HepG2 (cell line): ENCODE results near the gene HBA2. TPM values are rescaled to one million over a fixed set of nuclear protein-coding genes. Genes with fewer than 3 reads are reported as not detected.

ENCODE experiments used
- ATAC-seq: fragments of 200-7000 bp; cut with Tn5 transposase; 3 replicates; pipeline ENCODE4 v1.9.1; 2020; ENCODE audit warnings: mild to moderate bottlenecking, moderate library complexity
- BruUV-seq: library from RNA; stranded (reverse); fragments of 400-500 nt; replicated peaks from 2 replicates; lab custom pipeline; 2021; lab: Mats Ljungman, UMichigan
- CTCF ChIA-PET: fragments of 300-600 bp; formaldehyde crosslinking; extraction: SDS; loops from one replicate; lab custom pipeline; 2021; ENCODE audit warnings: low total read pairs, inconsistent platforms, low intra/inter-chr PET ratio; lab: Yijun Ruan, JAX
- POLR2A ChIA-PET: fragments of 350-600 bp; sonication (Branson Sonifier 250); formaldehyde crosslinking; loops from one replicate; lab custom pipeline; 2020; ENCODE audit warnings: antibody characterized with exemption, inconsistent platforms; lab: Yijun Ruan, JAX
- DNase-seq: peaks from one replicate; pipeline ENCODE4 v3.0.0-alpha.2; 2015; ENCODE audit warnings: low spot score
- FAIRE-seq: peaks from 3 replicates; lab custom pipeline; 2011; peaks lifted over from hg19 to GRCh38; lab: Jason Lieb, UNC
- H2AFZ ChIP-seq: one replicate; pipeline ENCODE4 v1.6.1; 2011; ENCODE audit warnings: low read length, inconsistent platforms
- H3K27ac ChIP-seq: fragments of 300-600 bp; 3 replicates; pipeline ENCODE4 v1.8.0; 2011; ENCODE audit warnings: mixed run types, mild to moderate bottlenecking, mixed read lengths, low read length, inconsistent platforms; ENCODE audit not compliant: insufficient read depth; ENCODE audit errors: extremely low read length
- H3K27me3 ChIP-seq, 2 experiments: fragments of 200-600 bp in 1 of 2; 2 replicates in 1 of 2; 3 replicates in 1 of 2; pipeline versions ENCODE4 v1.6.0 to v1.8.0; 2011; ENCODE audit warnings: low read length in 2 of 2, mild to moderate bottlenecking in 2 of 2, moderate library complexity in 2 of 2, inconsistent platforms in 1 of 2; ENCODE audit not compliant: insufficient read depth in 2 of 2, control insufficient read depth in 1 of 2
- H3K36me3 ChIP-seq, 2 experiments: fragments of 200-600 bp in 1 of 2; replicated peaks in 1 of 2; 2 replicates in 1 of 2; 3 replicates in 1 of 2; pipeline versions ENCODE4 v1.5.1 to v1.8.0; 2011; ENCODE audit warnings: low read length in 2 of 2, inconsistent platforms in 1 of 2; ENCODE audit not compliant: insufficient read depth in 2 of 2, control insufficient read depth in 1 of 2
- H3K4me1 ChIP-seq: 2 replicates; pipeline ENCODE4 v1.5.1; 2012; ENCODE audit warnings: low read length, inconsistent platforms; ENCODE audit not compliant: insufficient read depth
- H3K4me2 ChIP-seq: 2 replicates; pipeline ENCODE4 v1.6.0; 2011; ENCODE audit warnings: low read depth, low read length, inconsistent platforms
- H3K4me3 ChIP-seq, 3 experiments: fragments of 200-600 bp in 1 of 3; sonication (generic), shearing (Covaris generic) in 1 of 3; replicated peaks in 1 of 3; 2 replicates each; pipeline ENCODE4 v1.5.1; 2011 to 2016; ENCODE audit warnings: low read length in 3 of 3, inconsistent platforms in 2 of 3, low read depth in 2 of 3, mild to moderate bottlenecking in 2 of 3, control low read depth in 1 of 3, mixed read lengths in 1 of 3; ENCODE audit not compliant: insufficient read depth in 1 of 3
- H3K79me2 ChIP-seq: one replicate; pipeline ENCODE4 v1.6.1; 2011; ENCODE audit warnings: low read length, inconsistent platforms; ENCODE audit not compliant: insufficient read depth
- H3K9ac ChIP-seq: 2 replicates; pipeline ENCODE4 v1.6.0; 2011; ENCODE audit warnings: mild to moderate bottlenecking, low read depth, low read length, inconsistent platforms; ENCODE audit not compliant: insufficient read depth
- H3K9me3 ChIP-seq: 2 replicates; pipeline ENCODE4 v1.5.1; 2012; ENCODE audit warnings: mild to moderate bottlenecking, low read length
- H4K20me1 ChIP-seq: 2 replicates; pipeline ENCODE4 v1.6.0; 2011; ENCODE audit warnings: inconsistent platforms, mild to moderate bottlenecking, low read length, moderate library complexity; ENCODE audit not compliant: insufficient read depth
- HDAC2 ChIP-seq: sonication (generic); formaldehyde crosslinking; IDR thresholded peaks from 2 replicates; pipeline ENCODE4 v1.4.0; 2020; ENCODE audit warnings: missing genetic modification reagents
- NKX3-1 ChIP-seq: sonication (generic); formaldehyde crosslinking; IDR thresholded peaks from 2 replicates; pipeline ENCODE4 v1.5.0; 2020; ENCODE audit warnings: missing genetic modification reagents
- PAF1 ChIP-seq: IDR thresholded peaks from 2 replicates; pipeline ENCODE4 v1.6.1; 2016; ENCODE audit warnings: missing genetic modification reagents, missing compliant biosample characterization
- PRMT3 ChIP-seq: sonication (generic); formaldehyde crosslinking; IDR thresholded peaks from 2 replicates; pipeline ENCODE4 v1.8.1; 2022; ENCODE audit warnings: low read depth, mild to moderate bottlenecking, moderate library complexity, missing genetic modification reagents, borderline replicate concordance
- SAFB2 ChIP-seq: sonication (generic); formaldehyde crosslinking; IDR thresholded peaks from 2 replicates; pipeline ENCODE4 v1.5.1; 2020; ENCODE audit warnings: missing genetic modification reagents, low read depth, mild to moderate bottlenecking, borderline replicate concordance
- SKI ChIP-seq: fragments of 450-650 bp; IDR thresholded peaks from one replicate; pipeline ENCODE4 v1.6.1; 2018; ENCODE audit warnings: mild to moderate bottlenecking; ENCODE audit not compliant: partially characterized antibody
- WGBS: methylation state at CpG from one replicate; pipeline ENCODE4 v1.1.6; 2017; ENCODE audit warnings: low lambda C conversion rate; 5-methylcytosine and 5-hydroxymethylcytosine counted together
- in situ Hi-C: cut with HindIII; loops from 2 replicates; pipeline ENCODE4 v1.10.0; 2017; ENCODE audit warnings: low pct_unique_long_range_greater_than_20kb; ENCODE audit not compliant: extremely low pct_ligation_motif_present
- intact Hi-C: fragments of 100-400 bp; cut with micrococcal nuclease; formaldehyde crosslinking; loops from one replicate; pipeline ENCODE4 v1.10.0; 2022; ENCODE audit not compliant: unreplicated experiment
- polyA plus RNA-seq, 8 experiments: library from polyadenylated mRNA; depleted of rRNA in 3 of 8; stranded (reverse) in 7 of 8; unstranded in 1 of 8; fragments of >200 nt; fragmentation: Illumina TruSeq in 4 of 8; extraction: Trizol in 4 of 8; gene quantifications; 2 replicates each; pipeline versions ENCODE4 v1.2.1 to v1.2.3, GENCODE V29; 2011 to 2016; ENCODE audit warnings: low read depth in 4 of 8, missing spikeins in 1 of 8, mixed read lengths in 1 of 8; ENCODE audit not compliant: insufficient read depth in 1 of 8
- total RNA-seq, 5 experiments: library from RNA; depleted of rRNA; stranded (reverse); fragments of >200 nt; fragmentation: Illumina TruSeq; extraction: Trizol; gene quantifications; 2 replicates each; pipeline ENCODE4 v1.2.3, GENCODE V29; 2016; ENCODE audit warnings: low read depth in 1 of 5
- TF ChIP-seq, protein P1 (sequence below): sonication (generic); formaldehyde crosslinking; IDR thresholded peaks from 2 replicates; pipeline ENCODE4 v1.8.0; 2022; ENCODE audit warnings: missing genetic modification reagents, low read depth, mild to moderate bottlenecking, borderline replicate concordance
- TF ChIP-seq, protein P2 (sequence below): fragments of 450-650 bp; IDR thresholded peaks from 2 replicates; pipeline ENCODE4 v1.6.1; 2017
- TF ChIP-seq, protein P3 (sequence below): sonication (generic); formaldehyde crosslinking; IDR thresholded peaks from 2 replicates; pipeline ENCODE4 v1.4.0; 2020; ENCODE audit warnings: mild to moderate bottlenecking, missing genetic modification reagents
- TF ChIP-seq, protein P4 (sequence below): sonication (generic); formaldehyde crosslinking; IDR thresholded peaks from 2 replicates; pipeline ENCODE4 v1.5.0; 2020; ENCODE audit warnings: mild to moderate bottlenecking, missing genetic modification reagents

Gene HBA2
- total and polyA plus RNA-seq, 2 of the 13 experiments (the other 11 are each of a cell fraction or from before 2014, with no cell fraction given), result not detected

DNA sequence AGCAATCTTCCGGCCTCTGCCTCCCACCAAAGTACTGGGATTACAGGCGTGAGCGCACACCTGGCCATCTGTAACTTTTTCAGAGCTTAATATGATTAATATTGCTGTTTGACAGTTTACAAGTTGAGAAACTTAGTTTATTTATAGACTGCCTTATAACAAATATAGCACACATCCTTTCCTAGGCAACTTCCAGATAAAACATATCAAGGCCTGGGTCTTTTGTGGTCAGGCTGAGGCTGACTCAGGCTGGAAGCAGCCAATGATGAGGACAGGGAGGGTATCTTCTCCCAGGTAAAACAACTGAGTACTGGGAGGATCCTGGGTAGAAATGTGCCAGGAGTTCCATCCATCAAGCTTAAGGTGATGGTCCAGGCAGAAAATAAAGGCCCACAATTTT, 40.3 kb downstream of the HBA2 start:
- WGBS, result 98% methylated on average over 3 of the region's 3 CpGs
- Histone ChIP-seq H3K36me3 (peaks cover 17 to 74% of the 10 kb centered on the region in 2 experiments), H3K27ac (no peak overlapping the region), H3K4me1 (no peaks in the 10 kb centered on the region), H3K4me3 (no peak overlapping the region), H3K9me3 (no peaks in the 10 kb centered on the region), H3K4me2 (no peak overlapping the region), H3K9ac (no peak overlapping the region), H3K27me3 (no peaks in the 10 kb centered on the region), H2AFZ (no peak overlapping the region), H3K79me2 (peaks cover 23% of the 10 kb centered on the region), H4K20me1 (no peaks in the 10 kb centered on the region)
- no peak for FAIRE-seq
- CTCF ChIA-PET, result interaction anchor here (0.9 kb wide), 1 partner anchor 118 kb away, joined by 3 read pairs; no protein-coding TSS in a partner anchor
- TF ChIP-seq, protein P1, sequence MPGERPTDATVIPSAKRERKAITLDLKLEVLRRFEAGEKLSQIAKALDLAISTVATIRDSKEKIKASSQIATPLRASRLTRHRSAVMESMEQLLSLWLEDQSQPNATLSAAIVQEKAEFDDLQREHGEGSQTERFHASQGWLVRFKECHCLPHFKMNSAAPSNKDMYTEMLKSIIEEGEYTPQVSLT, result no peak
- TF ChIP-seq SKI, result no peak
- no peak for TF ChIP-seq NKX3-1 (CRISPR knock-in tag)
- TF ChIP-seq, protein P2, sequence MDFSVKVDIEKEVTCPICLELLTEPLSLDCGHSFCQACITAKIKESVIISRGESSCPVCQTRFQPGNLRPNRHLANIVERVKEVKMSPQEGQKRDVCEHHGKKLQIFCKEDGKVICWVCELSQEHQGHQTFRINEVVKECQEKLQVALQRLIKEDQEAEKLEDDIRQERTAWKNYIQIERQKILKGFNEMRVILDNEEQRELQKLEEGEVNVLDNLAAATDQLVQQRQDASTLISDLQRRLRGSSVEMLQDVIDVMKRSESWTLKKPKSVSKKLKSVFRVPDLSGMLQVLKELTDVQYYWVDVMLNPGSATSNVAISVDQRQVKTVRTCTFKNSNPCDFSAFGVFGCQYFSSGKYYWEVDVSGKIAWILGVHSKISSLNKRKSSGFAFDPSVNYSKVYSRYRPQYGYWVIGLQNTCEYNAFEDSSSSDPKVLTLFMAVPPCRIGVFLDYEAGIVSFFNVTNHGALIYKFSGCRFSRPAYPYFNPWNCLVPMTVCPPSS, result no peak
- intact Hi-C loops, result no loop called here
- in situ Hi-C loops, result no loop called here
- no peak for DNase-seq
- POLR2A ChIA-PET, result no interaction called here
- no TSS peak for BruUV-seq
- no peak for ATAC-seq

DNA sequence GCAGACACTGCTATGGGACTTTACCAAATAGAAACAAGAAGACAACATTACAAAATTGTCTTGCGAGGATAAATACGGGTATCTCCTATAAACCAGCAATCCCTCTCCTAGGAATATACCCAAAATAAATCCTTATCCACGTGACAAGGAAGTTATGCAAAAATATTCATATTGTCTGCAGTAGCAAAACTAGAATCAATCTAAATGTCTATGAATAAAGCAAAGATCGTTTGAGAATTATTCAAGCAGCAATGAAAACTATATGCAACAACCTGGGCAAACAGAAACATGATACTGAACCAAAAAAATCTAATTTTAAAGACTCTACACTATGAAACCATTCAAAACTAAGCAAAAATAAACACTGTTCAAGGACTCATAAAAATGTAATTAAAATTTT, 47.3 kb downstream of the HBA2 start:
- Histone ChIP-seq H4K20me1 (peaks cover 5% of the 10 kb centered on the region; the same call in 1 of the 2 replicates), H2AFZ (no peak overlapping the region), H3K36me3 (peaks cover 26 to 74% of the 10 kb centered on the region in 2 experiments; a peak in 4 of 5 replicates), H3K27ac (no peak overlapping the region), H3K27me3 (no peaks in the 10 kb centered on the region), H3K9ac (no peak overlapping the region), H3K4me2 (no peak overlapping the region), H3K79me2 (peaks cover 25% of the 10 kb centered on the region), H3K4me1 (peaks cover 7% of the 10 kb centered on the region; the same call in 1 of the 2 replicates), H3K9me3 (no peaks in the 10 kb centered on the region), H3K4me3 (no peak overlapping the region)
- no peak for ATAC-seq
- ChIA-PET CTCF (no interaction called here), POLR2A (interaction anchor here (2.3 kb wide), 1 partner anchor 8 kb away, joined by 11 read pairs; no protein-coding TSS in a partner anchor)
- intact Hi-C loops (no loop called here), in situ Hi-C loops (no loop called here)
- no peak for FAIRE-seq
- DNase-seq, result no peak
- WGBS, result 96% methylated on average over 4 of the region's 4 CpGs
- BruUV-seq, result no TSS peak
- TF ChIP-seq HDAC2 (CRISPR knock-in tag) (no peak), SAFB2 (CRISPR knock-in tag) (no peak), PAF1 (CRISPR knock-in tag) (no peak), PRMT3 (CRISPR knock-in tag) (no peak)
- TF ChIP-seq, protein P3, sequence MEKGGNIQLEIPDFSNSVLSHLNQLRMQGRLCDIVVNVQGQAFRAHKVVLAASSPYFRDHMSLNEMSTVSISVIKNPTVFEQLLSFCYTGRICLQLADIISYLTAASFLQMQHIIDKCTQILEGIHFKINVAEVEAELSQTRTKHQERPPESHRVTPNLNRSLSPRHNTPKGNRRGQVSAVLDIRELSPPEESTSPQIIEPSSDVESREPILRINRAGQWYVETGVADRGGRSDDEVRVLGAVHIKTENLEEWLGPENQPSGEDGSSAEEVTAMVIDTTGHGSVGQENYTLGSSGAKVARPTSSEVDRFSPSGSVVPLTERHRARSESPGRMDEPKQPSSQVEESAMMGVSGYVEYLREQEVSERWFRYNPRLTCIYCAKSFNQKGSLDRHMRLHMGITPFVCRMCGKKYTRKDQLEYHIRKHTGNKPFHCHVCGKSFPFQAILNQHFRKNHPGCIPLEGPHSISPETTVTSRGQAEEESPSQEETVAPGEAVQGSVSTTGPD, result no peak
- TF ChIP-seq, protein P4, sequence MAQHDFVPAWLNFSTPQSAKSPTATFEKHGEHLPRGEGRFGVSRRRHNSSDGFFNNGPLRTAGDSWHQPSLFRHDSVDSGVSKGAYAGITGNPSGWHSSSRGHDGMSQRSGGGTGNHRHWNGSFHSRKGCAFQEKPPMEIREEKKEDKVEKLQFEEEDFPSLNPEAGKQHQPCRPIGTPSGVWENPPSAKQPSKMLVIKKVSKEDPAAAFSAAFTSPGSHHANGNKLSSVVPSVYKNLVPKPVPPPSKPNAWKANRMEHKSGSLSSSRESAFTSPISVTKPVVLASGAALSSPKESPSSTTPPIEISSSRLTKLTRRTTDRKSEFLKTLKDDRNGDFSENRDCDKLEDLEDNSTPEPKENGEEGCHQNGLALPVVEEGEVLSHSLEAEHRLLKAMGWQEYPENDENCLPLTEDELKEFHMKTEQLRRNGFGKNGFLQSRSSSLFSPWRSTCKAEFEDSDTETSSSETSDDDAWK (CRISPR knock-in tag), result no peak
